ENCODE data around the gene WDFY3. TPM values are rescaled to one million over a fixed set of nuclear protein-coding genes. Genes with fewer than 3 reads are reported as not detected.

WDFY3 gene
- polyA plus RNA-seq, 4 donors: 3.0 to 33.3 (median 6.4) TPM

DNA sequence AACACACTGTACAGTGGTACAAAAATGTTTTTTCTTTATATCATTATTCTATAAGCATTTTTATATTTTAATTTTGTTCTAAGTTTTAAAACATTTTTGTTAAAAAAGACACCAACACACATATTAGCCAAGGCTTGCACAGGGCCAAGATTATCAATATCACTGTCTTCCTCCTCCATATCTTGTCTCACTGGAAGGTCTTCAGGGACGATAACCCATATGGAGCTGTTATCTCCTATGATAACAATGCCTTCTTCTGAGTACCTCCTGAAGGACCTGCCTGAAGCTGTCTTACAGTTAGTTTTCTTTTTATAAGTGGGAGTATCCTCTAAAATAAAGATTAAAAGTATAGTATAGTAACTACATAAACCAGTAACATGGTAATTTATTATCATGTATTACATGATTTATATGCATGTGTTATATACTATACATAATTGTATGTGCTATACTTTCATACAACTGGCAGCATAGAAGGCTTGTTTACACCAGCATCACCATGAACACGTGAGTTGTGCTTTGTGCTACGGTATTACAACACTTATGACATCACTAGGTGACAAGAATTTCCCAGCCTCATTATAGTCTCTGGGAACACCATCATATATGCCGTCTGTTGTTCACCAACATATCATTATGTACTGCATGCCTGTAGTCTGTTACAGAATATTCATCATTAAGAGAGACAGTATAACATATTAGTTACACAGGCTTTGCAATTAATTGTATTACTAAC, 90.7 kb downstream of the WDFY3 start:
- FAIRE-seq (no peak), DNase-seq (no peak)
- no peak overlapping the region for H3K27ac ChIP-seq (ENCODE audit: low read depth in 1 of 3, low read length in 2 of 3)
- H3K36me3 ChIP-seq (ENCODE audit: control insufficient read depth in 3 of 3, insufficient read depth in 2 of 3, low read depth in 1 of 3, low read length in 3 of 3): peaks cover 0 to 3% (median 0%) of the 10 kb centered on the region in 3 donors
- no peaks in the 10 kb centered on the region for H3K4me1 ChIP-seq (ENCODE audit: control insufficient read depth in 3 of 3, insufficient read depth in 2 of 3, low read depth in 1 of 3, low read length in 2 of 3)
- WGBS, 3 donors: 87 to 89% (median 88%) methylated on average over 4 of the region's 4 CpGs
- H3K9me3 ChIP-seq (ENCODE audit: control insufficient read depth in 2 of 2, insufficient read depth in 1 of 2, low read depth in 1 of 2, low read length in 1 of 2): no peaks in the 10 kb centered on the region
- no peaks in the 10 kb centered on the region for H3K27me3 ChIP-seq (ENCODE audit: control insufficient read depth in 3 of 3, insufficient read depth in 3 of 3, low read length in 3 of 3)
- H3K4me3 ChIP-seq (ENCODE audit: low read depth in 1 of 3, low read length in 3 of 3): no peak overlapping the region

DNA sequence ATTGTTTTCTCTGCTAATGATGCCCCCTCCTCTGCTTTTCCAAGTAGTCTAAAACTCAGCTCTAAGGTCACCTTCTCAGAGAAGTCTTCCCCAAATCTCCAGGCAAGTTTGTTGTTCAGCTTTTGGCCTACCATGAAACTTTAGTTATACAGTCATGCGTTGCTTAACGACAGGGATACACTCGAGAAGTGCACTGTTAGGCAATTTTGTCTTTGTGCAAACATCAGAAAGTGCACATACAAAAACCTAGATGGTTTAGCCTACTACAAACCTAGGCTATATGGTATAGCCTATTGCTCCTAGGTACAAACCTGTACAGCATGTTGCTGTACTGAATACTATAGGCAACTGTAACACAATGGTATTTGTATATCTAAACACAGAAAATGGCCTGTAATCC, 91.9 kb downstream of the WDFY3 start:
- FAIRE-seq: no peak
- no peaks in the 10 kb centered on the region for H3K27me3 ChIP-seq (ENCODE audit: control insufficient read depth in 3 of 3, insufficient read depth in 3 of 3, low read length in 3 of 3)
- 95 to 97% (median 96%) methylated on average over 3 of the region's 3 CpGs for WGBS, 3 donors
- H3K9me3 ChIP-seq (ENCODE audit: control insufficient read depth in 2 of 2, insufficient read depth in 1 of 2, low read depth in 1 of 2, low read length in 1 of 2): peaks cover 0 to 2% of the 10 kb centered on the region in 2 donors
- no peak overlapping the region for H3K4me3 ChIP-seq (ENCODE audit: low read depth in 1 of 3, low read length in 3 of 3)
- peaks cover 0 to 3% (median 0%) of the 10 kb centered on the region in 3 donors for H3K36me3 ChIP-seq (ENCODE audit: control insufficient read depth in 3 of 3, insufficient read depth in 2 of 3, low read depth in 1 of 3, low read length in 3 of 3)
- no peak overlapping the region for H3K27ac ChIP-seq (ENCODE audit: low read depth in 1 of 3, low read length in 2 of 3)
- no peak for DNase-seq
- H3K4me1 ChIP-seq (ENCODE audit: control insufficient read depth in 3 of 3, insufficient read depth in 2 of 3, low read depth in 1 of 3, low read length in 2 of 3): no peaks in the 10 kb centered on the region

DNA sequence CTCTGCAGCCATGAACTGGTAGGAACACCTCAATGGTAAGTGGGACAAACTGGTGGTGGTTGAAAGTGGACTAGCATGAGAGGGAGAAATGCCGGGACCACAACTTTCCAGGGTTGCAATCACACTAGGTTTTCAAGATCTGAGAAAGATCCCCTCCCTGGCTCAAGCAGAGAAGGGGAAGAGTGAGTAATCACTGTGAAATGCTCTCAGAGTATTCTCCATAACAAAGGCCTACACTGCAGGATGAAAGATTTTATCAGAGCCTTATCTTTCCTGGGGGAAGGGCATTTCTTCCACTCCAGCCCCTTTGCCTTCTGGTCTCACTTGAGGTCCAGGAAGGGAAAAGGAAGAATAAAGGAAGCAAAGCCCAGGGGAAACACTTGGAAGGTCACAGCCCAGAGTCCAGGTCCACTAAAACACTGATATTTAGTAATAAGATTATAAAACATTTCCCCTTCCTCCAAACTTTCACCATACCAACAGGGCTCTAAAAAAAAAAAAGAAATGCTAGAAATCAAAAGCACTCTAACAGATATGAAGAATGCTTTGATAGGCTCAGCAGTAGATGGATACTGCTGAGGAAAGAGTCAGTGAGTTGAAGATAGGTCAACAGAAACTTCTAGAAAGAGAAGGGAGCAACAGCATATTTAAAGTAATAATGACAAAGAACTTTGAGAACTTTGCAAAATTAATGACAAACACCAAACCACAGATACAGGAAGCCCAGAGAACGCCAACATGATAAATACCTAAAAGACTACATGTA, 95.9 kb downstream of the WDFY3 start:
- Histone ChIP-seq H3K4me3 (ENCODE audit: low read depth in 1 of 3, low read length in 3 of 3) (no peak overlapping the region), H3K27ac (ENCODE audit: low read depth in 1 of 3, low read length in 2 of 3) (no peak overlapping the region), H3K4me1 (ENCODE audit: control insufficient read depth in 3 of 3, insufficient read depth in 2 of 3, low read depth in 1 of 3, low read length in 2 of 3) (no peaks in the 10 kb centered on the region), H3K9me3 (ENCODE audit: control insufficient read depth in 2 of 2, insufficient read depth in 1 of 2, low read depth in 1 of 2, low read length in 1 of 2) (peaks cover 0 to 2% of the 10 kb centered on the region in 2 donors), H3K27me3 (ENCODE audit: control insufficient read depth in 3 of 3, insufficient read depth in 3 of 3, low read length in 3 of 3) (no peaks in the 10 kb centered on the region), H3K36me3 (ENCODE audit: control insufficient read depth in 3 of 3, insufficient read depth in 2 of 3, low read depth in 1 of 3, low read length in 3 of 3) (peaks cover 0 to 6% (median 0%) of the 10 kb centered on the region in 3 donors)
- FAIRE-seq (no peak), DNase-seq (no peak)
- WGBS, 3 donors: 86 to 100% (median 91%) methylated on average over 2 of the region's 2 CpGs

DNA sequence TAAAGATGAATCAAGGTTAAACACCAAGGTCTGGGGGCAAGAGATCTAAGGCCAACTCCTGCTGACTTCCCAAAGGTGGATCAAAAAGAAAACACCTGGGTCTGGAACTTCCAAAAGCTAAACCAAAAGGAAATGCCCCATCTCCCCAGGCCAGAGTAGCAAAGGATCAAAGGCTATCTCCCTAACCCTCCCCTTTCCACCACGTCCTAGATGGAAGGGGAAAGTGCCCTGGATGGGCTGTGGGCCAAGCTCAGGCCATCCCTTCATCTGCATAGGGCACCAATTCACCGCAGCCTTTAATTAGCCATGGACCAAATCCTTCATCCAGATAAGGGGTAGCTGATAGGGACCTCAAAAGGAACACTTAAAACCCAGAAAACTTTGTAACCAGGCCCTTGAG, 100.2 kb downstream of the WDFY3 start:
- Histone ChIP-seq H3K9me3 (ENCODE audit: control insufficient read depth in 2 of 2, insufficient read depth in 1 of 2, low read depth in 1 of 2, low read length in 1 of 2) (peaks cover 0 to 2% of the 10 kb centered on the region in 2 donors), H3K4me1 (ENCODE audit: control insufficient read depth in 3 of 3, insufficient read depth in 2 of 3, low read depth in 1 of 3, low read length in 2 of 3) (no peaks in the 10 kb centered on the region), H3K27me3 (ENCODE audit: control insufficient read depth in 3 of 3, insufficient read depth in 3 of 3, low read length in 3 of 3) (no peaks in the 10 kb centered on the region), H3K27ac (ENCODE audit: low read depth in 1 of 3, low read length in 2 of 3) (no peak overlapping the region), H3K4me3 (ENCODE audit: low read depth in 1 of 3, low read length in 3 of 3) (no peak overlapping the region), H3K36me3 (ENCODE audit: control insufficient read depth in 3 of 3, insufficient read depth in 2 of 3, low read depth in 1 of 3, low read length in 3 of 3) (peaks cover 0 to 3% (median 0%) of the 10 kb centered on the region in 3 donors)
- 47 to 63% (median 51%) methylated on average over 2 of the region's 2 CpGs for WGBS, 3 donors
- DNase-seq (no peak), FAIRE-seq (no peak)

- H3K27ac ChIP-seq (ENCODE audit: low read depth in 1 of 3, low read length in 2 of 3): no peak overlapping the region
Observed at GRCh38 chr4:84865600-84865999, 100.9 kb downstream of the WDFY3 start.

GRCh38 chr4:84862064-84862463, 104.4 kb downstream of the WDFY3 start:
- WGBS, 3 donors: 84 to 89% (median 85%) methylated on average over 2 of the region's 2 CpGs
- H3K27me3 ChIP-seq (ENCODE audit: control insufficient read depth in 3 of 3, insufficient read depth in 3 of 3, low read length in 3 of 3): no peaks in the 10 kb centered on the region
- FAIRE-seq (no peak), DNase-seq (no peak)
- H3K36me3 ChIP-seq (ENCODE audit: control insufficient read depth in 3 of 3, insufficient read depth in 2 of 3, low read depth in 1 of 3, low read length in 3 of 3): peaks cover 0 to 13% (median 0%) of the 10 kb centered on the region in 3 donors
- H3K27ac ChIP-seq (ENCODE audit: low read depth in 1 of 3, low read length in 2 of 3): no peak overlapping the region
- no peak overlapping the region for H3K4me3 ChIP-seq (ENCODE audit: low read depth in 1 of 3, low read length in 3 of 3)
- H3K4me1 ChIP-seq (ENCODE audit: control insufficient read depth in 3 of 3, insufficient read depth in 2 of 3, low read depth in 1 of 3, low read length in 2 of 3): no peaks in the 10 kb centered on the region
- no peaks in the 10 kb centered on the region for H3K9me3 ChIP-seq (ENCODE audit: control insufficient read depth in 2 of 2, insufficient read depth in 1 of 2, low read depth in 1 of 2, low read length in 1 of 2)

More at GRCh38 chr4:84865600-84865999, 100.9 kb downstream of the WDFY3 start:
- DNase-seq: no peak
- 80 to 88% (median 86%) methylated on average over 2 of the region's 2 CpGs for WGBS, 3 donors
- Histone ChIP-seq H3K9me3 (ENCODE audit: control insufficient read depth in 2 of 2, insufficient read depth in 1 of 2, low read depth in 1 of 2, low read length in 1 of 2) (peaks cover 0 to 2% of the 10 kb centered on the region in 2 donors), H3K4me3 (ENCODE audit: low read depth in 1 of 3, low read length in 3 of 3) (no peak overlapping the region), H3K27me3 (ENCODE audit: control insufficient read depth in 3 of 3, insufficient read depth in 3 of 3, low read length in 3 of 3) (no peaks in the 10 kb centered on the region), H3K4me1 (ENCODE audit: control insufficient read depth in 3 of 3, insufficient read depth in 2 of 3, low read depth in 1 of 3, low read length in 2 of 3) (no peaks in the 10 kb centered on the region), H3K36me3 (ENCODE audit: control insufficient read depth in 3 of 3, insufficient read depth in 2 of 3, low read depth in 1 of 3, low read length in 3 of 3) (peaks cover 0 to 5% (median 0%) of the 10 kb centered on the region in 3 donors)
- FAIRE-seq: no peak

DNA sequence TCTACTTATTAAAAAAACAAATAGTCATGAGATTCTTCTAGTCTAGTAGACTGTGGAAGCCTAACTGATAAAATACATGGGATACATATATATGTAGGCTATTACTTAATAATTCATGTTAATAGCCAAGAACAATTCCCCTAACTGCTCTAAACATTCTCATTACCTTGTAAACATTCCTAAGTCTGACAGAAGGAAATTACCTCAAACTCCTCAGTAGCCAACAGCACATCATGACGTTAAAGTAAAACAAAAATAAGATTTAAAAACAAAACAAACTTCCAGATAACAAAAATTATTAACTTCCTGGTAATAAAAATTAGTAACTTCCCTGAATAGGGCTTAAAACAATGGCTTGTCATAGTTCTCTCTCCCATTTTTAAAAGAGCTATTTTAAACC, 109.2 kb downstream of the WDFY3 start:
- Histone ChIP-seq H3K27me3 (ENCODE audit: control insufficient read depth in 3 of 3, insufficient read depth in 3 of 3, low read length in 3 of 3) (no peaks in the 10 kb centered on the region), H3K36me3 (ENCODE audit: control insufficient read depth in 3 of 3, insufficient read depth in 2 of 3, low read depth in 1 of 3, low read length in 3 of 3) (peaks cover 0 to 17% (median 1%) of the 10 kb centered on the region in 3 donors), H3K27ac (ENCODE audit: low read depth in 1 of 3, low read length in 2 of 3) (no peak overlapping the region), H3K4me1 (ENCODE audit: control insufficient read depth in 3 of 3, insufficient read depth in 2 of 3, low read depth in 1 of 3, low read length in 2 of 3) (no peaks in the 10 kb centered on the region), H3K4me3 (ENCODE audit: low read depth in 1 of 3, low read length in 3 of 3) (no peak overlapping the region), H3K9me3 (ENCODE audit: control insufficient read depth in 2 of 2, insufficient read depth in 1 of 2, low read depth in 1 of 2, low read length in 1 of 2) (no peaks in the 10 kb centered on the region)
- DNase-seq: no peak
- WGBS, 3 donors: 24 to 47% (median 37%) methylated on average over 1 of the region's 1 CpG
- FAIRE-seq: no peak

DNA sequence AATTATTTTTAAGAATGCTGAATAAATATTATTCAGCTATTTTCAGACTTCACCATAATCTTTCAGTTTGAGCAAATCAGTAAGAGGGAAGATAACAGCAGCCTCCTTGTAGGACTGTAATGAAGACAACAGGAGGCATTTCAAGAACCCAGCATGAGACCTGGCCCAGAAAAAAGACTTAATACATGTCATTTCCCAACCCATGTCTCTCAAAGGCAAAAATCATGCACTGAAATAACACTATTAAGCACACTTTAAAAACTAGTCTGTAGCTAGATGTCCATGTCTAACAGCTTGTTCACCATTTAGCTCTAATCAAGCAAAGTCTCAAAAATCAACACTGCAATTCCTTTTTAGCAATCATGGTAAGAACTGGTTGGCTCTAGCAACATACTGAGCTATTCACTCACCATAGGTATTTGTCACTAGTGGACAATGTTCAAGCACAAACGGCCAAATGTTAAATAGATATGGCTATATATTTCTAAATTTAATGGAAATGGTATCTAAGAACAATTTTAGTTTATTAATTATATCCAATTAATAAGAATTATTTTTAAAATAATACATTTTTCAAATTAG, 109.9 kb downstream of the WDFY3 start:
- no peaks in the 10 kb centered on the region for H3K27me3 ChIP-seq (ENCODE audit: control insufficient read depth in 3 of 3, insufficient read depth in 3 of 3, low read length in 3 of 3)
- FAIRE-seq (no peak), DNase-seq (no peak)
- WGBS, 3 donors: 53 to 70% (median 68%) methylated on average over 1 of the region's 1 CpG
- H3K36me3 ChIP-seq (ENCODE audit: control insufficient read depth in 3 of 3, insufficient read depth in 2 of 3, low read depth in 1 of 3, low read length in 3 of 3): peaks cover 0 to 17% (median 1%) of the 10 kb centered on the region in 3 donors
- no peak overlapping the region for H3K27ac ChIP-seq (ENCODE audit: low read depth in 1 of 3, low read length in 2 of 3)
- H3K4me1 ChIP-seq (ENCODE audit: control insufficient read depth in 3 of 3, insufficient read depth in 2 of 3, low read depth in 1 of 3, low read length in 2 of 3): no peaks in the 10 kb centered on the region
- H3K9me3 ChIP-seq (ENCODE audit: control insufficient read depth in 2 of 2, insufficient read depth in 1 of 2, low read depth in 1 of 2, low read length in 1 of 2): no peaks in the 10 kb centered on the region
- no peak overlapping the region for H3K4me3 ChIP-seq (ENCODE audit: low read depth in 1 of 3, low read length in 3 of 3)
